Activated CD8-positive, alpha-beta T cell treated with anti-CD3 and anti-CD28 coated beads for 36 hours (primary cell): Measurements from ENCODE around the gene LMNB1. TPM values are rescaled to one million over a fixed set of nuclear protein-coding genes. Genes with fewer than 3 reads are reported as not detected.
"Not testable (repeated sequence)": the region's sequence is repeated elsewhere in the genome, so short reads cannot be mapped to it uniquely, and the experiment has no call there.

Experiments used
- ATAC-seq: fragments of 200-7000 bp; cut with Tn5 transposase; one replicate; pipeline ENCODE4 v1.10.0; 2021; ENCODE audit warnings: mild to moderate bottlenecking, moderate library complexity
- CTCF ChIA-PET: fragments of 350-600 bp; sonication (Branson Sonifier 250); formaldehyde crosslinking; loops from one replicate; lab custom pipeline; 2021; ENCODE audit warnings: antibody characterized with exemption; lab: Charles Lee
- POLR2A ChIA-PET: fragments of 350-600 bp; sonication (Branson Sonifier 250); formaldehyde crosslinking; loops from one replicate; lab custom pipeline; 2021; ENCODE audit warnings: antibody characterized with exemption; lab: Charles Lee
- DNase-seq: peaks from one replicate; pipeline ENCODE4 v3.0.0-alpha.2; 2020
- H3K27ac Mint-ChIP-seq: one replicate; pipeline ENCODE4 v1.8.0; 2021; ENCODE audit warnings: mild to moderate bottlenecking, mixed read lengths
- H3K27me3 Mint-ChIP-seq: one replicate; pipeline ENCODE4 v1.8.0; 2021; ENCODE audit warnings: mixed read lengths
- H3K36me3 Mint-ChIP-seq: one replicate; pipeline ENCODE4 v1.8.0; 2021; ENCODE audit warnings: low read depth, mixed read lengths
- H3K4me1 Mint-ChIP-seq: one replicate; pipeline ENCODE4 v1.8.0; 2021; ENCODE audit warnings: low read depth, mixed read lengths
- H3K4me3 Mint-ChIP-seq: one replicate; pipeline ENCODE4 v1.8.0; 2021; ENCODE audit warnings: mild to moderate bottlenecking, moderate library complexity, mixed read lengths
- H3K9me3 Mint-ChIP-seq: one replicate; pipeline ENCODE4 v1.8.0; 2021; ENCODE audit warnings: mixed read lengths
- intact Hi-C: fragments of 100-400 bp; cut with micrococcal nuclease; formaldehyde crosslinking; loops from one replicate; pipeline ENCODE4 v1.10.0; 2022
- total RNA-seq, 2 experiments: library from RNA; stranded (reverse); gene quantifications; one replicate each; pipeline ENCODE4 v1.2.3, GENCODE V29; 2021
- TF ChIP-seq, protein P1 (sequence below): fragments of 200-600 bp; IDR thresholded peaks from one replicate; pipeline ENCODE4 v1.8.0; 2022; ENCODE audit warnings: antibody characterized with exemption, mild to moderate bottlenecking

Gene LMNB1
- total RNA-seq, 2 experiments from 2014 or later, result 198 TPM

- no peaks in the 10 kb centered on the region for H3K27me3 Mint-ChIP-seq
- peak overlapping the region; percentile 94 for H3K27ac Mint-ChIP-seq
- TF ChIP-seq, protein P1, sequence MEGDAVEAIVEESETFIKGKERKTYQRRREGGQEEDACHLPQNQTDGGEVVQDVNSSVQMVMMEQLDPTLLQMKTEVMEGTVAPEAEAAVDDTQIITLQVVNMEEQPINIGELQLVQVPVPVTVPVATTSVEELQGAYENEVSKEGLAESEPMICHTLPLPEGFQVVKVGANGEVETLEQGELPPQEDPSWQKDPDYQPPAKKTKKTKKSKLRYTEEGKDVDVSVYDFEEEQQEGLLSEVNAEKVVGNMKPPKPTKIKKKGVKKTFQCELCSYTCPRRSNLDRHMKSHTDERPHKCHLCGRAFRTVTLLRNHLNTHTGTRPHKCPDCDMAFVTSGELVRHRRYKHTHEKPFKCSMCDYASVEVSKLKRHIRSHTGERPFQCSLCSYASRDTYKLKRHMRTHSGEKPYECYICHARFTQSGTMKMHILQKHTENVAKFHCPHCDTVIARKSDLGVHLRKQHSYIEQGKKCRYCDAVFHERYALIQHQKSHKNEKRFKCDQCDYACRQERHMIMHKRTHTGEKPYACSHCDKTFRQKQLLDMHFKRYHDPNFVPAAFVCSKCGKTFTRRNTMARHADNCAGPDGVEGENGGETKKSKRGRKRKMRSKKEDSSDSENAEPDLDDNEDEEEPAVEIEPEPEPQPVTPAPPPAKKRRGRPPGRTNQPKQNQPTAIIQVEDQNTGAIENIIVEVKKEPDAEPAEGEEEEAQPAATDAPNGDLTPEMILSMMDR, result no peak
- peak overlapping the region; percentile 79 for H3K4me3 Mint-ChIP-seq
- H3K9me3 Mint-ChIP-seq, result peaks cover 3% of the 10 kb centered on the region
- intact Hi-C loops, result no loop called here
- peaks cover 59% of the 10 kb centered on the region for H3K4me1 Mint-ChIP-seq
- ChIA-PET POLR2A (interaction anchor here (1.2 kb wide), 1 partner anchor 74 kb away, joined by 4 read pairs; no protein-coding TSS in a partner anchor), CTCF (interaction anchor here (1.3 to 2.3 kb wide), 4 partner anchors 43 to 197 kb away, joined by 3 to 7 read pairs (median 4); no protein-coding TSS in a partner anchor)
- DNase-seq (peak; percentile 21), ATAC-seq (peak; percentile 57)
- peaks cover 11% of the 10 kb centered on the region for H3K36me3 Mint-ChIP-seq
Measured at GRCh38 chr5:126852091-126852571, 75.2 kb downstream of the LMNB1 start.

- Mint-ChIP-seq H3K27ac (peak overlapping the region; percentile 94), H3K4me1 (peaks cover 51% of the 10 kb centered on the region), H3K27me3 (no peaks in the 10 kb centered on the region), H3K36me3 (peaks cover 11% of the 10 kb centered on the region), H3K9me3 (peaks cover 3% of the 10 kb centered on the region), H3K4me3 (peak overlapping the region; percentile 79)
- CTCF ChIA-PET, result interaction anchor here (1.4 to 2.3 kb wide), 5 partner anchors 44 to 198 kb away, joined by 3 to 7 read pairs (median 4); no protein-coding TSS in a partner anchor
- ATAC-seq, result peak; percentile 8
- peak; percentile 24 for DNase-seq
- POLR2A ChIA-PET, result interaction anchor here (0.9 to 1.3 kb wide), 4 partner anchors 73 to 179 kb away, joined by 3 to 5 read pairs (median 4); no protein-coding TSS in a partner anchor
- intact Hi-C loops, result no loop called here
- TF ChIP-seq, protein P1, result no peak
Measured at GRCh38 chr5:126852841-126853271, 75.9 kb downstream of the LMNB1 start.

DNA sequence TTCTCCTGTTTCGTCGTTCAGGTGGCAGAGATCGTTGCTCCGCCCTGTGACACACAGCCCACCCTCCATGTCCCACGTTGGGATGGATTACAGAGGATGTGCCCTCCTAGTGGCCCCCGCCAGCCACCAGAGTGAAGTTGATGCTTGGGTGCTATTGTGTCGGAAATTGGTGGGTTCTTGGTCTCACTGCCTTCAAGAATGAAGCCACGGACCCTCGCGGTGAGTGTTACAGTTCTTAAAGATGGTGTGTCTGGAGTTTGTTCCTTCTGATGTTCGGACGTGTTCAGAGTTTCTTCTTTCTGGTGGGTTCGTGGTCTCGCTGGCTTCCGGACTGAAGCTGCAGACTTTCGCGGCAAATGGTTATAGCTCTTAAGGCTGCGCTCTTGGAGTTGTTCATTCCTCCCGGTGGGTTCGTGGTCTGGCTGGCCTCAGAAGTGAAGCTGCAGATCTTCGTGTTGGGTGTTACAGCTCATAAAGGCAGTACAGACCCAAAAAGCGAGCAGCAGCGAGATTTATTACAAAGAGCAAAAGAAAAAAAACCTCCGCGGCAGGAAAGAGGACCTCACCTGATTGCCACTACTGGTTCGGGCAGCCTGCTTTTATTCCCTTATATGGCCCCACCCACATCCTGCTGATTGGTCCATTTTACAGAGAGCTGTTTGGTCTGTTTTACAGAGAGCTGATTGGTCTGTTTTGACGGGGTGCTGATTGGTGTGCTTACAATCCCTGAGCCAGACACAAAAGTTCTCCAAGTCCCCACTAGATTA lies 76.8 kb downstream of the LMNB1 start:
- H3K27me3 Mint-ChIP-seq, intact Hi-C loops, H3K9me3 Mint-ChIP-seq: not testable (repeated sequence)
- Mint-ChIP-seq H3K4me1 (peaks cover 46% of the 10 kb centered on the region), H3K4me3 (peak overlapping the region; percentile 79), H3K36me3 (peaks cover 11% of the 10 kb centered on the region), H3K27ac (peak overlapping the region; percentile 94)
- peak; percentile 73 for DNase-seq
- ATAC-seq, result peak; percentile 69
- ChIA-PET CTCF (interaction anchor here (0.7 to 2.3 kb wide), 7 partner anchors 74 to 199 kb away, joined by 3 to 7 read pairs (median 3); no protein-coding TSS in a partner anchor), POLR2A (interaction anchor here (0.6 to 1.5 kb wide), 7 partner anchors 24 to 400 kb away, joined by 3 to 5 read pairs (median 3); partner anchors contain the start of gene C5orf63)

DNA sequence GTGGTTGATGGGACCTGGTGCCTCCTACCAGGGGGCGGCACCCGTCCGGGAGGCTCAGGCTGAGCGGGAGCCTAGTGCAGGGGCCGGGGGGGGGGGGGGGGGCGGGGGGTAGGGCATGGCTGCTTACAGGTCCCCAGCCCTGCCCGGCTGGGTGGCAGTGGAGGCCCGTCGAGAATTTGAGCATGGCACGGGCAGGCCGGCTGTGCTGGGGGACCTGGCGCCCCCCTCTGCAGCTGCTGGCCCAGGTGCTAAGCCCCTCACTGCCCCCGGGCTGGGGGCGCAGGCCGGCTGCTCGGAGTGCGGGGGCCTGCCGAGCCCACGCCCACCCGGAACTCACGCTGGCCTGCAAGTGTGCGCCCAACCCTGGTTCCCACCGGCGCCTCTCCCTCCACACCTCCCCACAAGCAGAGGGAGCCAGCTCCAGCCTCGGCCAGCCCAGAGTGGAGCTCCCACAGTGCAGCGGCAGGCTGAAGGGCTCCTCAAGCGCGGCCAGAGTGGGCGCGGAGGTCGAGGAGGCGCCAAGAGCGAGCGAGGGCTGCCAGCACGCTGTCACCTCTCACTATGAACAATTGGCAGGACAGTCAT lies 77.7 kb downstream of the LMNB1 start:
- POLR2A ChIA-PET, result interaction anchor here (1.2 to 1.5 kb wide), 2 partner anchors 23 to 79 kb away, joined by 3 read pairs; no protein-coding TSS in a partner anchor
- no peak for ATAC-seq
- Mint-ChIP-seq H3K4me1 (peaks cover 46% of the 10 kb centered on the region), H3K4me3 (no peak overlapping the region), H3K27me3 (no peaks in the 10 kb centered on the region), H3K27ac (no peak overlapping the region), H3K36me3 (peaks cover 11% of the 10 kb centered on the region), H3K9me3 (peaks cover 3% of the 10 kb centered on the region)
- intact Hi-C loops, result no loop called here
- TF ChIP-seq, protein P1, result no peak
- DNase-seq, result no peak
- CTCF ChIA-PET, result interaction anchor here (1.1 to 1.6 kb wide), 4 partner anchors 75 to 197 kb away, joined by 3 to 4 read pairs (median 3); no protein-coding TSS in a partner anchor

DNA sequence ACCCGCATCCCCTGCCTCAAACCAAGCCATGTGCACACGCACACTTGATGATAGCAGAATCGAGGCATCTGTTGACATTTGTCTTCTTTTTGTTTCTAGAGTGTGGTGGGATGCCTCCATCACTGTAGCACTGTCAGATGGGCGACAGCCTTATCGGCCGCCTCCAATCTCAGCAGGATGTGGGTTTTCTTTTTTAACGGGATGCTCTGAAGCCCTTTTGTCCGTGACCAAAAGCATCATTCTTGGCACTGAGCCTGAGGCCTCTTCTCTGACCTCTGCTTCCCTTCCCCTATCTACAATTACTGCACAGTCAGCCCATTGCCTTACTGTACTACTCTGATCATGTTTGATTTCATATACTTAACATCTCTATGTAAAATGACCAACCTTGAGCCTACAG lies 78.3 kb downstream of the LMNB1 start:
- TF ChIP-seq, protein P1, result no peak
- ATAC-seq (no peak), DNase-seq (peak; percentile 38)
- peaks cover 46% of the 10 kb centered on the region for H3K4me1 Mint-ChIP-seq
- peaks cover 3% of the 10 kb centered on the region for H3K9me3 Mint-ChIP-seq
- peak overlapping the region; percentile 22 for H3K27ac Mint-ChIP-seq
- ChIA-PET POLR2A (interaction anchor here (1.2 kb wide), 1 partner anchor 80 kb away, joined by 3 read pairs; no protein-coding TSS in a partner anchor), CTCF (interaction anchor here (1.3 kb wide), 1 partner anchor 198 kb away, joined by 3 read pairs; no protein-coding TSS in a partner anchor)
- H3K27me3 Mint-ChIP-seq, result no peaks in the 10 kb centered on the region
- intact Hi-C loops, result no loop called here
- H3K36me3 Mint-ChIP-seq, result peaks cover 11% of the 10 kb centered on the region
- no peak overlapping the region for H3K4me3 Mint-ChIP-seq
